Measurements from ENCODE around the gene HSD3B1. TPM values are rescaled to one million over a fixed set of nuclear protein-coding genes. Genes with fewer than 3 reads are reported as not detected.

The HSD3B1 gene
- polyA plus RNA-seq, 3 donors = not detected

GRCh38 chr1:119470958-119471357 lies 36.1 kb upstream of the HSD3B1 start:
- Histone ChIP-seq H3K9me3 (replicated peaks in 1 of 2; ENCODE audit: control insufficient read depth in 1 of 2, insufficient read depth in 1 of 2, low read length in 2 of 2) (no peaks in the 10 kb centered on the region), H3K36me3 (replicated peaks in 1 of 2; ENCODE audit: control insufficient read depth in 1 of 2, insufficient read depth in 2 of 2, low read length in 2 of 2) (no peaks in the 10 kb centered on the region), H3K4me2 (replicated peaks; ENCODE audit: extremely low read depth, low read length, poor library complexity, severe bottlenecking) (no peak overlapping the region), H3K9ac (ENCODE audit: insufficient read depth, low read length, poor library complexity, severe bottlenecking) (no peak overlapping the region), H3K27ac (ENCODE audit: low read depth in 1 of 2, low read length in 2 of 2) (no peak overlapping the region), H3K4me3 (replicated peaks in 1 of 3; ENCODE audit: low read depth in 2 of 3, low read length in 3 of 3) (no peak overlapping the region), H4K20me1 (ENCODE audit: insufficient read depth, low read length) (no peaks in the 10 kb centered on the region), H3K79me2 (ENCODE audit: insufficient read depth, low read length) (no peaks in the 10 kb centered on the region), H3K4me1 (ENCODE audit: control insufficient read depth in 1 of 2, insufficient read depth in 2 of 2, low read length in 2 of 2) (no peaks in the 10 kb centered on the region), H3K27me3 (ENCODE audit: control insufficient read depth in 2 of 2, insufficient read depth in 2 of 2, low read length in 2 of 2) (no peaks in the 10 kb centered on the region), H2AFZ (ENCODE audit: insufficient read depth, low read depth, low read length, poor library complexity, severe bottlenecking) (no peak overlapping the region)
- 84% methylated on average over 5 of the region's 7 CpGs for WGBS (ENCODE audit: insufficient coverage)
- Mint-ChIP-seq H3K4me1 (peaks cover 8% of the 10 kb centered on the region), H3K36me3 (no peaks in the 10 kb centered on the region), H3K4me3 (no peak overlapping the region), H3K27ac (no peak overlapping the region), H3K27me3 (ENCODE audit: low read depth in 3 of 3) (peaks cover 0 to 5% (median 2%) of the 10 kb centered on the region in 3 donors), H3K9me3 (peaks cover 0 to 3% (median 0%) of the 10 kb centered on the region in 7 donors)
- intact Hi-C loops (cut with micrococcal nuclease) = no loop called here
- TF ChIP-seq CTCF (IDR thresholded peaks at IDR 0.05) = no peak
- DNase-seq = no peak

GRCh38 chr1:119471566-119471965 lies 35.4 kb upstream of the HSD3B1 start:
- Histone ChIP-seq H3K4me3 (replicated peaks in 1 of 3; ENCODE audit: low read depth in 2 of 3, low read length in 3 of 3) (no peak overlapping the region), H3K4me1 (ENCODE audit: control insufficient read depth in 1 of 2, insufficient read depth in 2 of 2, low read length in 2 of 2) (no peaks in the 10 kb centered on the region), H3K27ac (ENCODE audit: low read depth in 1 of 2, low read length in 2 of 2) (no peak overlapping the region), H3K27me3 (ENCODE audit: control insufficient read depth in 2 of 2, insufficient read depth in 2 of 2, low read length in 2 of 2) (no peaks in the 10 kb centered on the region), H3K79me2 (ENCODE audit: insufficient read depth, low read length) (no peaks in the 10 kb centered on the region), H4K20me1 (ENCODE audit: insufficient read depth, low read length) (no peaks in the 10 kb centered on the region), H3K9me3 (replicated peaks in 1 of 2; ENCODE audit: control insufficient read depth in 1 of 2, insufficient read depth in 1 of 2, low read length in 2 of 2) (no peaks in the 10 kb centered on the region), H3K36me3 (replicated peaks in 1 of 2; ENCODE audit: control insufficient read depth in 1 of 2, insufficient read depth in 2 of 2, low read length in 2 of 2) (no peaks in the 10 kb centered on the region), H3K4me2 (replicated peaks; ENCODE audit: extremely low read depth, low read length, poor library complexity, severe bottlenecking) (no peak overlapping the region), H3K9ac (ENCODE audit: insufficient read depth, low read length, poor library complexity, severe bottlenecking) (no peak overlapping the region), H2AFZ (ENCODE audit: insufficient read depth, low read depth, low read length, poor library complexity, severe bottlenecking) (no peak overlapping the region)
- no peaks in the 10 kb centered on the region for H3K36me3 Mint-ChIP-seq
- peaks cover 0 to 5% (median 2%) of the 10 kb centered on the region in 3 donors for H3K27me3 Mint-ChIP-seq (ENCODE audit: low read depth in 3 of 3)
- H3K4me3 Mint-ChIP-seq = no peak overlapping the region
- DNase-seq = no peak
- H3K27ac Mint-ChIP-seq = no peak overlapping the region
- intact Hi-C loops (cut with micrococcal nuclease) = no loop called here
- H3K4me1 Mint-ChIP-seq = peaks cover 11% of the 10 kb centered on the region
- H3K9me3 Mint-ChIP-seq = peaks cover 0 to 3% (median 0%) of the 10 kb centered on the region in 7 donors
- TF ChIP-seq CTCF (IDR thresholded peaks at IDR 0.05) = no peak
- 100% methylated on average over 3 of the region's 5 CpGs for WGBS (ENCODE audit: insufficient coverage)
